Head of caudate nucleus (tissue), 42 donors: Measurements from ENCODE around the gene GRIN2A.

Experiments
- DNase-seq, 42 donors: peaks; one replicate each; pipeline versions ENCODE4 v3.0.0 to v3.0.0-alpha.2; 2020 to 2021; ENCODE audit warnings: mixed read lengths in 7 of 42
- intact Hi-C: fragments of 100-400 bp; cut with DNase I; formaldehyde crosslinking; loops from one replicate; pipeline ENCODE4 v1.15.0; 2022

GRIN2A gene

DNA sequence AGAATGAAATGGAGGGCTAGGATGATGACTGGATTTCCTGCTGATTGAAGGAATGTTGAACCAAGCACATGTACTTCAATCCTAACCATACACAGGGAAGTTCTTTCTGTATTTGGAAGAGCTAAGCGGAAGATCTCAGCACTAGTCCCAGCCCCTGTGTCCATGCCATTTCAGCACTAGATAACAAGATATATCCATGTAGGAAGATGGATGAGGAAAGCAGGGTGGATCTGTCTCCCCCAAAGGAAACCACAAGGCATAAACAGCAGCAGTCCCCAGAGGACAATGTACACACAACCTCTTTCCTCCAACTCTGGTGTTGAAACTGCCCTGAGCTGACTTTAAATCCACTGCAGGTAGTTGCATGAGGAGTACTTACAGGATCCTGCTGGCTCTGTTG is 75.1 kb downstream of the GRIN2A start:
- DNase-seq = no peak
- intact Hi-C loops = no loop called here

DNA sequence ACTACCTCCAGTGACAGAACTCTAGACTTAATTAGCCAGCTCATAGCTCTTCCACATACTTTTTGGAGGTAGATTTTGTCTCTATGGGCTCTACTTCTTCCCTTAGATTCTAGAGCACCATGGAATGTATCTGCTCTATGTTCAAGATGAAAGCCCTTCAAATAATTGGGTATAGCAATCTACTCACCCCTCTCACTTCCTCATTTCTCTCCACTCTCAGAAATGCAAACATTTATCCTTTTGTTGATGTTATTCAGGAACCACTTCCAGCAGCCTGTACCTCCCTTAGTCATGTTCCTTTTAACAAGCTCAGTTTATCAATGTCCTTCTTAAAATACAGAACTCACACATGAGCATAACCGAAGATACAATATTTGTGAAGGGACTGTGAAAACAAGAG is 78.5 kb downstream of the GRIN2A start:
- intact Hi-C loops = no loop called here
- DNase-seq = no peak

DNA sequence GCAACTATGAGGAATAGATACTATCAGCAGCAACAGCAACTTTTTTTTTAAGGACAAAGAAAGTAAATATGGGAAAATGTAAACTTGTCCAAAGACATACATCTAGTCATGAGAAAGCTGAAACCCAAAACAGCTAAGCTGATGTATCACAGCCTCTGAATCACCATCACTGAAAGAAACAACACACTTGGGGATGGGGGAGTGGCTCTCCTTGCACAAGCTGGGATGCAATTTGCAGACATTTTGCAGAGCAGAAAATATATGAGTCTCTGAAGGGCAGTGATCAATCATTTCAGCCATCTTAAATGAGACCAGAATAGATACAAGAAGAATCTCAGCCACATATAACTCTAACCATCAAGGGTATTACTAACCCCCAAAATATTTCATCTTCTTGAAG is 79.1 kb downstream of the GRIN2A start:
- intact Hi-C loops = no loop called here
- DNase-seq = no peak

DNA sequence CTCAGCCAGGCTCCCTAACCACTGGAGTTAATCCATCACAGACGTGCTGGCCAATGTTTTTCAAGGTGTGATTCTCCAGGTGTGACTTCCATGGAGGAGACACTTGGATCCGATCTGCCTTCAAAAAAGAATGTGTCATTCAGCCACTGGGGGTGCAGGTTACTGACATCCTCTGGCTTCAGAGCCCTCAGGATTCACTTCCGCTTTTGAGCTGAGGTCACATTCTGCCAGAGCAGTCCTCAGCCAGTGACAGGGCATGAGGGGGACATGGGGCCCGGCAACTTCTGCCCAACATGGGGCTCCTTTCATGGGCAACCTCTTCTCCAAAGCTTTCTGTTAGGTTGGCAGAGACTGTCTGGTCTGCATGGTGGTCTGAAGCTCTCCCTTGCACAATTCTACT is 81.4 kb downstream of the GRIN2A start:
- intact Hi-C loops = no loop called here
- no peak for DNase-seq

DNA sequence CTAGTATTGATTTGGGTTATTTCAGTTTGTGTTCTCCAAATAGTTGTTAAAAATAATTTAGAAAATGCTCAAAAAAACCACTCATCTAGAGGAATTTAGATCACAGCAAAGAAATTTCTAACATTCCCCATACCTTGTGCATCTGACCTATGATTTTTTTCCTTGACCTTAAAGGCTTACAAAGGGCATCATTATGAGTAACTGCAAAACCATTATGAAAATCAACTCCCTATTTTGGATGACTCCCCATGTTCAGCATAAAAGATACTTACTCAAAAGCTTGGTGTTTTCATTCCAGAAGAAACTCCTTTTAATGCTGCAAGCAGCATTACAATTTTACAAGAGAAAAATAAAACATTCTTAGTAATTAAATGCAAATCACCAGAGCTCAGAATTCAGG is 83.2 kb downstream of the GRIN2A start:
- intact Hi-C loops = no loop called here
- no peak for DNase-seq

DNA sequence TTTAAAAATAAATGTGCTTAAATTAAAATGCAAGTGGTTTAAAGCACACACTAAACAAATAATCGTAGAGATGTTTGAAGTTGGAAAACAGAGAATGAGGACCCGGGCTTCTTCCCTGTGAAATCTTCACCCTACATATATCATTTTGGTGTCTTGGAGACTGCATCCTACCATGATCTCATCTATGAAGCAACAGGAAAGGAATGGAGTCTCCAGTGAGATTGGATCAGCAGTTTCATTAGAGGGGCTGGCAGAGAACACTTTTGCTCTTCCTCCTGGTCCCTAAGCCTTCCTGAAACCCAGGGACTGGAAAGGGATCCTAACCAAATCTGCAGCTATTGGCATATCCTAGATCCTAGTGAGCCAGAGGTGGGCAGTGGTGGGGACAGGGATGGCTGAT is 85.0 kb downstream of the GRIN2A start:
- intact Hi-C loops = no loop called here
- DNase-seq = no peak

DNA sequence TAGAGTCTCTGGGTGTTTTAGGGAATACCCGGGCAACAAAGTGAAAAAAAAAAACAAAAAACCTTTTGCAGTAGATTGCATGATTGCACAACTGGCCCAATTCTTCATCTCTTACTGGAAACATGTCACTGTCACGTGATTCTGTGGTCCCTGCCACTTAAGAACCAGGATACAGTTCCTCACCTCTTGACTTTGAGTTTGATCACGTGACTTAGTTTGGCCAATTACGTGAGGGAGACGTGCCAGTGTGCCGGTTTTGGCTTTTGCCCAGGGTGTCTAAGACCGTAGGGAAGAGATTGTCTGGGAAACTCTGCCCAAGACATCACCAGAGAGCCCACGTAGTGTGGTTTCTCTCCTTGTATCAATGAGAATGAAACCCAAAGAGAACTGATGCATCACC is 88.7 kb downstream of the GRIN2A start:
- intact Hi-C loops = no loop called here
- DNase-seq = no peak

DNA sequence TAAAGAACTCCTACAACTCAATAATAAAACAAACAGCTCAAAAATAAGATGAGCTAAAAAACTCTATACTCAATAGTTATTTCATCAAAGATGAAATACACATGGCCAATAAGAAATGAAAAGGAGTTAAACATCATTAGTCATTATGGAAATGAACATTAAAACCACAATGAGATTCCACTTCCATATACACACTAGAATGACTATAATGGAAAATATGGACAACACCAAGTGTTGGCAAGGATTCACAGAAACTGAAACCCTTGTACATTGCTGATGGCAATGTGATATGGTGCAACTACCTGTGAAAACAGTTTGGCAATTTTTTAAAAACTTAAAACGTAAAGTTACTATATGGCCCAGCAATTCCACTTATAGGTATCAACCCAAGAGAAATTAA is 91.4 kb downstream of the GRIN2A start:
- intact Hi-C loops = no loop called here
- no peak for DNase-seq

DNA sequence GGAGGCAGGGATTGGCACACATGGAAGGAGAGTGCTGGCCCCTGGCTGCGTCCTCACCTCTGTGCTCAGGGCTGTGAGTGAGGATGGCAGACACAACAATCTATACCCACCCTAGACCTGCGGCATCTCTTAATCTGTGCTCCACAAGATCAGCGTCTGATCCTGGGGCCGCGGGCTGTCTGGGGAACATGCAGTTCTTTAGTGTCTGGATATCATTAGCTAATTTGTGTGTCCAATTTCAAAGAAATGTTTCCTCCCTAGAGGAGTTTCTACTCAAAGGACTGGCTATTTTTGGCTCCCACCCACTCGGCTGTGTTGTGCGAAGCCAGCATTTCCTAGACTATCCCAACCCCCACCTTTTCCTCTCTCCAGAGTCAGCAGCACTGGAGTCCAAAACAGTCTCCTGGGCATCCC is 93.8 kb downstream of the GRIN2A start:
- no peak for DNase-seq
- intact Hi-C loops = no loop called here

DNA sequence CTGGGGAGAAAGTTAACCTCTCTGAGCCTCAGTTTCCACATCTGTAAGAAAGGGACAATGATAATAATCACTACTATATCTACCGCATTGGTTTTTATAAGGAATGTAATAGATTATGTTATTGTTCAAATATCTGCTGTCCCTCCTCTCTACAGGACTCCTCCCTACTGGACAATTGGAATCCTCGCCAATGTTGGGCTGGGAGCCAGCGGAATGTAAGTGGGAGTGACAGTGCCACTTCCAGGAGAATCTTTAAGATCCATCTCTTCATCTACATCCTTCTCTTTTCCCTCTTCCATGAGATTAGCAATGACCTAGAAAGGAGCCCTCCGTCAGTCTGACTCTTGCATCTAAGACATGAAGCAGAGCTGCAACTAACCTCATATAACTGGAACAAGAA is 95.1 kb downstream of the GRIN2A start:
- intact Hi-C loops = no loop called here
- no peak for DNase-seq

DNA sequence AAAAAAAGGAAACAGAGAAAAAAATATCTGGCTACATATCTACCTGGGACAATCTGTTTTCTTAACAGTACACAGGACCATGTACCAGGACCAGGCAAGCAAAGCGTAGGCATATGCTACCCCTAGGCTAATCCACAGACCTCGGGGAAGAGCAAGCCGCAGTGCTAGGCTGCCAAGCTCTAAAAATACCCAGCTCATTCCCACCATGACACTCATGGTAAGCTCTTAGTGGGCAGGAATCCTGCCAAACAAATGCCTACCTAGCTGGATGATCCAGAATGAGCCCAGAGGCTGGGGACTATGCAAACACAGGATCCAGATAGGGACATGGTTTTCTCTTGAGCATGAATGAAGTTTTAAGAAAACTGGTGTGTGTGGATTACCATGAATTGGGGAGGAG is 95.6 kb downstream of the GRIN2A start:
- intact Hi-C loops = no loop called here
- no peak for DNase-seq

DNA sequence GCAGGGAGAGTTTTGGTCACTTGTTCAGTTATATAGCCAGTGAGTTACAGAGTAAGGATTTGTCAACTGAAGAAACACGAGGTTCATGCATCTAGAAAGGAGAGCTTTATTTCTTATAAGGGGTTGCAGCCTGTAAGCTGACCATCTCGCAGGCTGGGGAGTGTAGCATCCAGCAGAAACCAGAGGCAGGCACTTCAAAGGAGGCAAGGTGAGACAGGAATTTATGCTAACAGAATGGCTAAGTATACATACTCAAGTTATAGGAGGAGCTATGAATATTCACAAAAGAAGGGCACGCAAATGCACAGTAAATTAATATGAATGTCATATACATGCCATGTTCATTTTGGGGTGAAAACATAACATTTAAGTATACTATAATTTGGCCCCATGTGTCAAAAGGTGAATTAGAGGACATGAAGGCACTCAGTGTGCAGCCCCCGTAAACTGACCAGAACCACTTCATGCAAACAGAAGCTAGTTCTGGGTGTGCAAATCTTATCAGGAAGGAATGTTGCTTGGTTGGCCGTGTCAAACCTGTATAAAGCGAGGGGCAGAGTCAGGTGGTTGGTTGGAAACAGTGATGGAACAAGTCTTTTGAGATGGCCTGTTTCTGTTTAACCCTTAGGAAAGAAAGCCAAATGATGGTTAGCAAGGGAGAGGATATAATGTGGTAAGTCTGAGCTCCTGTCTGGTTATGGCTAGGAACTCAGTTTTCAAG is 97.0 kb downstream of the GRIN2A start:
- no peak for DNase-seq
- intact Hi-C loops = no loop called here

DNA sequence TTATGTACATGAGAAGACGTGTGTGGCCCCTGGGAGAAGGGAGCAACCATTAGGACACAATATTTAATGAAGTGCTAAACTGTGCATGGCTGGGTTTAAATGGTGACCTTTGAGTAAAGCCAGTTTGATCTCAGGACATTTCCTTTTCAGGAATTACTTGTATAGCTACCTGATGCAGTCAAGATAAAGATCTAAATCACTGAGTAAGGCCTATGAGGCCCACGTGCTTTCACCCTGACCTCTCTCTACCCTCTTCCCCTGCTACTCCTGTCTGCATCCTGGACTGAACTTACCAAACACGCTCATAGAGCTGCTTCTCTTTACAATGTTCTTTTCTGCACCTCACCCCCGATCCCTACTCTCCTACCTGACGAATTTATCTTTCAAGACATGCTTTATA is 98.9 kb downstream of the GRIN2A start:
- DNase-seq = no peak
- intact Hi-C loops = no loop called here

DNA sequence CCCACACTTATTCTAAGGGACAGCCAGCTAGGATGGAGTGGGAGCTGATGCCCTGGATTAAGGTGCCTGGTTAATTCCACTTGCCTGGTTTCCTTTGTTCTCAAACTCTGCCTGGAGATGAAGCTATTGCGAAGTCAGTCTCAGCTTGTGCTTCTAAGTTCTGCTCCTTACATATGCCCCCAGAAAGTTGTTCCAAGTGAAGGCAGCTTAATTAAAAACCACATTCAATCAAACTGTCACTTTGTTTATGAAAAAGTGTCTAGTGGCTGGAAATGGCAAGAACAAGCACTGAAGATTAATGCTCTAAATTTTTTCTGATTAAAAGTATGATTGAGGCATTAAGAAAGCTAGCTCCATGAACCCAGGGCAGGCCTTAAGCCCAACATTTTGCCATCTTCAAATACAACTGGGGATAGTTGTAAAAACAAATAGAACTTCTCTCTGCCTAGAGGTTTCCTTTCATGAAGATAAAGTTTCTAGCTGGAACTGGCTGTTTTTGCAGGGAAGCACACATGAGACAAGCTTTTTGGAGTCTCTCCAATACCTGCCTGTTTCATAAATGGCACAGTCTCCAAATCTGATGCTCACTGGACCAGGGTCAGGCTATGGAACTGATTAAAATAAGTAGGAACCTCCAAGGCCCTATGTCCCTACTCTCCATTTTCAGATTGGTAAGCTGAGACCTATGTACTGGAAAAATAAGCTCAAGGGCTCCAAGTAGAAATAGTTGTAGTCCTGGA is 100.9 kb downstream of the GRIN2A start:
- DNase-seq = peak in 3 of 42 donors; percentile 7 to 14 (median 10)
- intact Hi-C loops = no loop called here

DNA sequence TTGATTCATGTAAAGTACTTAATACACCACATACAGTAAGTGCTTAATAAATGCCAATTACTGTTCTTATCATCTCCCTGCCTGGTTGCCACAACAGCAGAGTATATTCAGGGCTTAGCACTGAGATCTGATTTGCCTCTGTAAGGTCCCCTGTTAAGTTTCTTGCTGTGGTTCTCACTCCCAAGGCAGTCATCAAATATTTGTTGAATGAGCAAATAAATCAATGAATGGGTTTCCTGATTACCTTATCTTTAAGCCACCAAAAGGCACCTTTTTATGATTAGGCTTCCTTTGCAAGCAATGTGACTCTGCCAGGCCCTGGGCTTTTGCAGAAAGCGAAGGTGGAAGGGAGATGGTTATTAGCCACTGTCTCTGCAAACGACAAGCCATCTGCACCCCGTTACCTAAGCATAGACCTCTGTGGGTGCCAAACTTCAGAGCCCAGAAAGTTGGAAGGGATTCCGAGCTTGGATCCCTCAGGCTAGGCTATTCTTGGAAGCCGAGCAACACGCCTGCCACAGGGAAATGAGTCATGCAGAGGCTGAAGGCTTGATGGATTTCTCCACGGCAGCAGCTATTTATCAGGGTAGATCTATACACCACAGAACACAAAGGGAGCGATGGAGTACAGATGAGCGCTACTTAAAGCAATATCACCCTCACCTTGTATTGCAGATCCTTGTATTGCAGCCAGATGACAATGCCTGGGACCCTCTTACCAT is 102.0 kb downstream of the GRIN2A start:
- peak; percentile 31 to 93 (median 72) for DNase-seq
- intact Hi-C loops = no loop called here

DNA sequence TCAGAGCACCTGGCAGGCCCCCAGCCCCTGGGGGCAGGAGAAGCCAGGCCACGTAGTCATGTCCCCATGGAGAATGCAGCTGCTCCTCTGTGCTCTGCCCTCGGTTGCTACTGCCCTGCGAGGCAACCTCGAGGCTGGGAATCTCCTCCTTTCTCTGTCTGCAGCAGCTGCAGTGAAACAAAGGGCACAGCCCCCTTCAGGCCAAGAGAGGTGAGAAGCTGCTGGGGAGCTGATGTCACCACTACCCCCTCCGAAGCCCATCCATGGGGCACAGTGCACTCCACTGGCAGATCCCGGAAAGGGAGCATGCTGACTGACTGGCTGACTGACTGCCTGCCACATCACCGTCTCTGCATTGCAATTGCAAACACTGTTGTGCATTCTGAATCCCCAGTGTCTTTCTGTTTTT is 103.7 kb downstream of the GRIN2A start:
- peak in 34 of 42 donors; percentile 14 to 75 (median 46) for DNase-seq
- intact Hi-C loops = no loop called here

DNA sequence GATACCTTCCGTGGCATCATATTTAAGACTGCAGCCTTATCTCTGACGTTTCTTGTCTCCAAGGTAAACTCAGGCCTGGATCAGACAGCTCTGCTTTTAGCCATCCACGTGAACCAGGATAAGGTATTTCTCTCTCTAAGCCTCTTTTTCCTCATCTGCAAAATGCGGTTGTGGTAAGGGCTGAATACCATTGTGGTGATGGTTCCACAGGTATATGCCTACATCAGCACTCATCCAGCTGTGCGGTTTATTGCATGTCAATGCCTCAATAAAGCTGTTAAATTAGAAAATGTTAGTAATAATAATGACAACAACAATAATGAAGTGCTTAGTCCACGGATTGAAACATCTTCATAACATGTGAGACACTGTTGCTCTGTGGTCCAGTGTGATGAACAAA is 104.4 kb downstream of the GRIN2A start:
- intact Hi-C loops = no loop called here
- DNase-seq = no peak

DNA sequence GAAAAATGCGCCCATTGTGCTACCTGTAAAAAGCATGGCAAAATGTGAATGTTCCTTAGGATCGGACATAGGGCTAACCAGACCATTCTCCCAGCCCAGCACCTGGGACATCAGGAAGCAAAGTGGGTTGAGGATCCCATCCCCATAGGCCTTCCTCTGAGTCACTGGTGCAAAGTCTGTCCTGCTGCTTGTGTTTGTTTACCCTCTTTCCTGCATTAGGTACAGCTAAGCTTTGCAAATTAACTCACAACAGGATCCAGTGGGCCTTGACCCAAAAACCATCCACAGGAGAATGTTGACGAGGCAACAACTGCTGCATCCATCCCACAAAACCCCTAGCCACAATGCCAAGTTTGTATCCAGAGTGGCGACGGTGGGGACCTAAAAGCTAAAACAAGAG is 106.2 kb downstream of the GRIN2A start:
- no peak for DNase-seq
- intact Hi-C loops = no loop called here

DNA sequence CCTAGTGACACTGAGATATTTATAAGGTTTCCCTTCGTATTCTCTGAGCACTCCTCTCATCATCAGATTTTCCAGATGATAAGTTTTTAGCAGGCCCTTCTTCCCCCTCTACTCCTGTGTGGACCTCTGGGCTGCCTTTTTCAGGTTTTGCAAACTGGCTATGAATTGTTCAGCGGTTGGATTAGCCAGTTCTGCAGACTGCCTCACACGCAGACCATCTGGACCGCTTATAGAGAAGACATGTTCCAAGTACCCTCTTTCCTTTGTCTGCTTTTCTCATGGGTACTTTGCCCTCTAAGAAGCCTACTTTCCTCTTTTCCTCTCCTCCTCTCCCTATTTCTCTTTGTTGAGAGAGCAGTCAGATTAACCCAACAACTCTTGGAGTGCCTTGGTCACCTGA is 111.6 kb downstream of the GRIN2A start:
- intact Hi-C loops = no loop called here
- DNase-seq = no peak

DNA sequence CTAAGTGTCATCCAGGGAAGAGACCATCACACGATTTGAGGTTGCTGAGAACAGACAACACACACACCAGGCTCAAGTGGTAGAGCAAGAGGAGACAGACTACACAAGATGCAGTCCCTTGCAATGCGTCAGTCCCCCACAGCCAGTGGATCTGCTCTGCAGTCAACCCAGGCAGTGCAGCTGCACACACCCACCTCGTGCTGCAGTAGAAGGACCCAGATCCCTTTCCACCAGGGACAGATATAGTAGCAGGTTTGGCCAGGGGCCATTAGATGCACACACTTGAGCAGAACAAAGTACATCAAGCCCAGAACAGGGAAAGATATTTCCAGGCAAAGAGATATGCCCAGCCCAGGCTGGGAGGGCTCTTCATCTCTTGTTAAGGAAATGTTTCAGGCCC is 112.9 kb downstream of the GRIN2A start:
- intact Hi-C loops = no loop called here
- DNase-seq = no peak
